HG03520 (cell line): ENCODE results near the gene AKAP9.
A peak's percentile ranks its signal among the peaks of the same experiment; 100 is the strongest.
"Not testable (repeated sequence)": the region's sequence is repeated elsewhere in the genome, so short reads cannot be mapped to it uniquely, and the experiment has no call there.

Experiments used
- ATAC-seq: cut with Tn5 transposase; IDR thresholded peaks from one replicate; pipeline ENCODE4 v1.9.1; 2021; ENCODE audit warnings: mild to moderate bottlenecking, moderate library complexity; ENCODE audit not compliant: unreplicated experiment

The AKAP9 gene

GRCh38 chr7:91944970-91945369 lies 4.3 kb downstream of the AKAP9 start:
- not testable (repeated sequence) for ATAC-seq

DNA sequence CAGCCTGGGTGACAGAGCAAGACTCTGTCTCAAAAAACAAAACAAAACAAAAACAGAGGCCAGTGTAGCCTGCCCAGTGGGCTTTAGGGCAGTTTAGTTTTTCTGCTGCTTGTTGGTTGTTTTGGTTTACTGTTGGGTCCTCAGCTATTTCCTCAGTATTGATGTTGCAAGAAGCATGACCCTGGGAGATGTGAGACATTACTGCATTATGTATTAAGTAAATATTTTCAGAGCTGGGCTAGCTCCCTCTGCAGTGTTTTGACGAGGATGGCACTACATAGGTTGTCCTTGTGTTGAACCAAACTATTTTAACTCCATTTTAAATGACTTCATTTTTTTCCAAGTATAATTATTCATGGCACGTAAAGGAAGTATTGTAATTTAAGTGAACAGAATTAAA lies 4.8 kb downstream of the AKAP9 start:
- ATAC-seq, result no peak

DNA sequence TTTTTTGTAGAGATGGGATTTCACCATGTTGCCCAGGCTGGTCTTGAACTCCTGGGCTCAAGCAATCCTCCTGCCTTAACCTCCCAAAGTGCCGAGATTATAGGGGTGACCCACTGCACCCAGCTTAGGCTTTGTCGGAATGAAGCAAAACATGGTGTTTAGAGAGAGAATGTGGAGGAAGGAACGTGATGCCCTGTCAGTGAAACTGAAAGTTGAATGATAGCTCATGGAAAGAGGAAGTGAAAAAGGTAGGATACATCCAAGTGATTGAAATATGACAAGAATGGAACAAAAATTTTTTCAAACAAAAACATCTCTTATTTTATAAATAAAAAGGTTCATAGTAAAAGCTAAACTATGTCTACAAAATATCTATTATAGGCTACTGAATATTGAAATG lies 5.9 kb downstream of the AKAP9 start:
- ATAC-seq, result no peak

GRCh38 chr7:91947948-91948347 lies 7.3 kb downstream of the AKAP9 start:
- no peak for ATAC-seq

DNA sequence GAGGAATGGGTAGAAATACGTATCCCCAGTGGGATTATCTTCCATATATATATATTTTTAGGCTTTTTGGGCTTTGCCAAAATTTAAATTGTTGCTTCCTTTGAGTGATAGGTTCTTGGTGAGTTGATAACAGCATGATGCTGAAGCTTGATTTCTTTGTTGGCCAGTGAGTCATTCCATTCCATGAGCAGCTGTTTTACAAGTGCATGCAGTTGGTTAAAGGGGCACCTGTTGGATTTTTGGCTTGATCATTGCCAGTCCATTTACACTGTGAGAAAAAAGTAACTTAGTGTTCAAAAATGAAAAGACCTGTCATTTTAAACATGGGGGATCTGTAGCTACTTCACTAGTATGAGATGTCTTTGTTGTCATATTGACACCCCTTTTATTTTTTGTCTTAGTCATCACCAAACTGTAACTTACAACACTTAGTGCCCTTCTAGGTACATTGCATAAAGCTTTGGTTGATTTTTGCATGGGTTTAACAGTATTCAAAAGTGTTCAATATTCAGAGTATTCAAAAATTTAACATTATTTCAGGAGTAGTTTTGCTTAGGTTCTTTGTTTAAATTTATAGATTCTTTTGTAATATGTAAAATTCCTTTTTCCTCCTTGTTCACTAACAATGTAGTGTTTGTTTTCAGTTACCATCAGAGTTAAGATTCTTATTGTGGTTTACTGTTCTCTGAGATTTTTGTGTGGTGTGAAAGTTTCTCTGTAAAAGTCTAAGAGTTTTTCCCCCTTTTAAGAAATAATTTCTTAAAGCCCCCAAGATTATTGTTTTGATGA lies 8.8 kb downstream of the AKAP9 start:
- ATAC-seq, result peak; percentile 52

DNA sequence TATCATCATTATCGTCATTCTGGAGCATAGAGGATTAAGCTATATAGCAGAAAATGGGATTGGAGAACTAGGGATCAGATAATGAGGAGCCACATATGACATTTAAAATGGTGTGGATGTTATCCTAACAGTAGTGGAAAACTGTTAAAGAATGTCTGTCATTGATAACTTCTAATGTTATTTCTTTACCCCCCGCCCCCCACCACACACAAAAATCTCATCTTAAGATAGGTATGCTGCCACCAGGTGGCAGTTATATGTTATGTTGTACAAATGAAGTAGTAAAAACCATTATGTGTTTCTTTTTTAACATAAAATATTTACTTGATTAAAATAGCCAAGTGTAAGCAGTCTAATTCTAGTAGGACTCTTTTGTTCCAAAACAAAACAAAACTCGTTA lies 13.0 kb downstream of the AKAP9 start:
- ATAC-seq, result no peak

DNA sequence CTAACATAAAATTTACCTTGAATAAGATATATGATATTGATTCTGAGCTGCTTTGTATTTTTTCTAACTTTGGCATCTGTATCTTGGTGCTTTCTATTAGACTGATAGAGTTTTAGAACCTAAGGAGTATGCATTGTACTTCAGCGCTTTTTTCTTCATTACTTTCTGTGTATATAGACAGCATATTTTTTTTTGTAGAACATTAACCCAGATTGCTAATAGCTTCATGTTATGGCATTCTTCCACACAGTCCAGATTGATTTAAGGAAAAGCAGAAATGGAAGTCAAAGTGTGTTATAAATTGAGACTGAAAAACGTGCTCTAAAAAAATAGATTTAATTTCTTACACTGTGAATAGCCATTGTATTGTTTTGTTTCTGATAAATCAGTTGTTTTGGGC lies 15.8 kb downstream of the AKAP9 start:
- not testable (repeated sequence) for ATAC-seq

DNA sequence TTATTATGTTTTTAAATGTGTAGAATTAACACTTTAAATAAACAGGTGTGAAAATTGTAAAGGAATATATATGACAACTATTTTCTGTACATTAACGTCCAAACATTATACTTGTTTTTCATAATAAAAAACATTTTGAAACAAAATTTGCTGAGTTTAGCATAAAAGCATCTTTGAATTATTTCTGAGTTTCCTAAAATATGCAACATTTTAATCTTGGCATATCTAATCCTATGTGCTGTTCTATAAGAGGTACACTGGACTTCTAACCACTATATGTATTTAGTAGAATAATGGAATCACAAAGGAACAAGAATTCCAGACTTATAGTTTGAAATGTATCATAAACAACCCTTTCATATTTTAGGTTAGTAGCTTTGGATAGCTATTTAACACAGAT lies 16.6 kb downstream of the AKAP9 start:
- no peak for ATAC-seq

GRCh38 chr7:91957823-91958222 lies 17.2 kb downstream of the AKAP9 start:
- ATAC-seq, result no peak

DNA sequence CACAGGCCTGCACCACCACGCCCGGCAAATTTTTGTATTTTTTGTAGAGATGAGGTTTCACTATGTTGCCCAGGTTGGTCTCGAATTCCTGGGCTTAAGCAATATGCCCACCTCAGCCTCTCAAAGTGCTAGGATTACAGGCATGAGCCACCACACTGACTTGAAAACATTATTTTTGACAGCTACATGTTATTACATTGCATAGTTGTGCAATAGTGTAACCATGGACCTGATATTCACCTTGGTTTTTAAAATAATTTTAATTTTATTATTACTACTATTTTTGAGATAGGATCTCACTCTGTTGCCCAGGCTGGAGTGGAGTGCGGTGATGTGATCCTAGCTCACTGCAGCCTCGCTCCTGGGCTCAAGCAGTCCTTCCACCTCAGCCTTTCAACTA lies 18.4 kb downstream of the AKAP9 start:
- no peak for ATAC-seq

GRCh38 chr7:91961816-91962215 lies 21.2 kb downstream of the AKAP9 start:
- no peak for ATAC-seq

DNA sequence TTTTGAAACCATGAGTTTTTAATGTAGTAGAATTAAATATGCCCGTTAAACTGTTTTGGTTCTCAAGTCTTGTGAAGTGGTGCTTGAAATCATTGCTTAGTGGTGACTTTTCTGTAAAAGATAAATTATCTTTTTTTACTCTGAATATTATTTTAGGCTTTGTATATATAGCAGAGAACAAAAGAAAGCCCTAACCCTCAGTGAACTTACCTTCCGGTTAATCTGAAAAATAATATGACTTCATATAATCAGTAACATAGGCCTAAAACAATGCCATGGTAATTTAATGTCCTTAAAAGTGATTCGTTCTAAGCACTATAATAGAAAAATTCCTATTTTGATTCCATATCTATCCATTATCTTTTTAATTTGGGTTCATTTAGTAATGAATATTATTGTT lies 21.8 kb downstream of the AKAP9 start:
- ATAC-seq, result no peak

- ATAC-seq, result not testable (repeated sequence)
Observed at GRCh38 chr7:91967513-91967912, 26.9 kb downstream of the AKAP9 start.

- no peak for ATAC-seq
Observed at GRCh38 chr7:91973639-91974038, 33.0 kb downstream of the AKAP9 start.

DNA sequence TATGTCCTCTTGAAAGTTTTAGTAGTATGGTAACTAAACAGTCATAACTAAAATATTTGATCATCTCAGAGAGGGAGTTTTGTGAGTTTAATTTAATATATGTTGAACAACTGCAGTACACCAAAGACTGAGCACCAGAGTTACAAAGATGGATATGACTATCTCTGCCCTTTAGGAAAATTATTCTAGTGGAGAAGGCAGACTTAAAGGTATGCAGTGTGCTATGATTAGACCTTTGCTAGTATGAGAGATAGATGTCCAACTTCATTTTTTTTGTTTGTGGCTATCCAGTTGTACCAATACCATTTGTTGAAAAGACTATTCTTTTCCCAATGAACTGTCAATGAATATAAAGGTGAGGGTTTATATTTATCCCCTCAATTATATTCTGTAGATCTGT lies 33.4 kb downstream of the AKAP9 start:
- ATAC-seq, result no peak

- ATAC-seq, result no peak
Observed at GRCh38 chr7:91976743-91977142, 36.1 kb downstream of the AKAP9 start.

DNA sequence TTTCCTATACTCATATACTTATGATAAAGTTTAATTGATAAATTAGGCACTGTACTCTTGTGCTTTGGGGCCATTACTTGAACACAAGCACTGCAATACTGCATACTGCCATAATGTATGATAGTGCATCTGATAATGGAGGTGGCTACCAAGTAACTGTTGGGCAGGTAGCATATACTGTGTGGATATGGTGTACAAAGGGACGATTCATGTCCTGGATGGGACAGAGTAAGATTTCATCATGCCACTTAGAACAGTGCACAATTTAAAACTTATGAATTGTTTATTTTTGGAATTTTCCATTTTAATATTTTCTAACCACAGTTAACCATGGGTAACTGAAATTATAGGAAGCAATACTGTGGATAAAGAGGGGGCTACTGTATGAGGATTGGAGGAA lies 38.9 kb downstream of the AKAP9 start:
- no peak for ATAC-seq

DNA sequence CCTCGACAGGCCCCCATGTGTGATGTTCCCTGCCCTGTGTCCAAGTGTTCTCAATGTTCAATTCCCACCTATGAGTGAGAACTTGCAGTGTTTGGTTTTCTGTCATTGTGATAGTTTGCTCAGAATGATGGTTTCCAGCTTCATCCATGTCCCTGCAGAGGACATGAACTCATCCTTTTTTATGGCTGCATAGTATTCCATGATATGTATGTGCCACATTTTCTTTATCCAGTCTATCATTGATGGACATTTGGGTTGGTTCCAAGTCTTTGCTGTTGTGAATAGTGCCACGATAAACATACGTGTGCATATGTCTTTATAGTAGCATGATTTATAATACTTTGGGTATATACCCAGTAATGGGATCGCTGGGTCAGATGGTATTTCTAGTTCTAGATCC lies 41.7 kb downstream of the AKAP9 start:
- ATAC-seq, result not testable (repeated sequence)

GRCh38 chr7:91988213-91988612 lies 47.6 kb downstream of the AKAP9 start:
- ATAC-seq, result no peak

DNA sequence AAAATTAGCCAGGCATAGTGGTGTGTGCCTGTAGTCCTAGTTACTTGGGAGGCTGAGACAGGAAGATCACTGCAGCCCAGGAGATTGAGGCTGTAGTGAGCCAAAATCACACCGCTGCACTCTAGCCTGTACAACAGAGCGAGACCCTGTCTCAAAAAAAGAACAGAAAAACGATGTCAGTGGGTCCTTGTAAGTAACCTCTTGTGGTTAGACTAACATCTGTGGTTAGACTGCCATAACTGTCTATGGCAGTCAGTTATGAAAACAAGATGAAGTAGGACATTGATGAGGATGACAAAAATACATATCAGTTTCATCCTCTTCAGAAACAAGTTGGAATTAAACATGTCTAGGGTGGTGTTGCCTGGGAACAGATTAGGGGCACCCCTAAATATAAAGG lies 53.3 kb downstream of the AKAP9 start:
- peak; percentile 36 for ATAC-seq

- ATAC-seq, result peak; percentile 96
Observed at GRCh38 chr7:91995391-91996105, 54.9 kb downstream of the AKAP9 start.
